H1 (cell line): ENCODE measurements around the gene BAD. TPM values are rescaled to one million over a fixed set of nuclear protein-coding genes. Genes with fewer than 3 reads are reported as not detected.

Experiments
- CTCF ChIA-PET: fragments of 300-600 bp; sonication (Branson Sonifier 250); formaldehyde crosslinking; loops from one replicate; lab custom pipeline; 2021; ENCODE audit not compliant: partially characterized antibody; lab: Charles Lee
- POLR2A ChIA-PET: fragments of 300-600 bp; sonication (Branson Sonifier 250); formaldehyde crosslinking; loops from one replicate; lab custom pipeline; 2021; ENCODE audit warnings: inconsistent platforms; ENCODE audit not compliant: partially characterized antibody; lab: Charles Lee
- DNase-seq, 2 experiments: peaks; one replicate each; pipeline versions ENCODE4 v3.0.0 to v3.0.0-alpha.2; 2010 to 2022; ENCODE audit warnings: low spot score in 2 of 2, low read depth in 1 of 2, mixed read lengths in 1 of 2
- FAIRE-seq: peaks from 2 replicates; lab custom pipeline; 2011; peaks lifted over from hg19 to GRCh38; lab: Jason Lieb, UNC
- H2AFZ ChIP-seq: 2 replicates; pipeline ENCODE4 v1.8.1; 2012; ENCODE audit warnings: low read length, inconsistent platforms
- H2AK5ac ChIP-seq: 2 replicates; pipeline ENCODE4 v1.6.1; 2013; ENCODE audit warnings: low read depth, low read length
- H2BK120ac ChIP-seq: replicated peaks from 2 replicates; pipeline ENCODE3; 2013; ENCODE audit warnings: low read depth, low read length, inconsistent platforms
- H2BK12ac ChIP-seq: 2 replicates; pipeline ENCODE4 v1.6.1; 2013; ENCODE audit warnings: low read depth, low read length
- H2BK15ac ChIP-seq: 2 replicates; pipeline ENCODE4 v1.6.1; 2013; ENCODE audit warnings: low read length
- H2BK20ac ChIP-seq: 2 replicates; pipeline ENCODE4 v1.6.1; 2013; ENCODE audit warnings: low read length
- H2BK5ac ChIP-seq: 2 replicates; pipeline ENCODE4 v1.6.1; 2013; ENCODE audit warnings: low read depth, low read length
- H3K14ac ChIP-seq: 2 replicates; pipeline ENCODE4 v1.6.1; 2013; ENCODE audit warnings: inconsistent platforms; ENCODE audit not compliant: insufficient read length
- H3K18ac ChIP-seq: 2 replicates; pipeline ENCODE4 v1.6.1; 2013; ENCODE audit warnings: low read length; ENCODE audit errors: extremely low read depth
- H3K23ac ChIP-seq: 2 replicates; pipeline ENCODE4 v1.6.1; 2013; ENCODE audit warnings: inconsistent platforms; ENCODE audit not compliant: insufficient read length
- H3K23me2 ChIP-seq: 2 replicates; pipeline ENCODE4 v1.6.1; 2013; ENCODE audit warnings: low read depth, low read length
- H3K27ac ChIP-seq: 2 replicates; pipeline ENCODE4 v1.6.1; 2011; ENCODE audit warnings: low read depth, low read length, inconsistent platforms
- H3K27me3 ChIP-seq, 4 experiments: replicated peaks in 1 of 4; 1 replicate in 1 of 4; 2 replicates in 3 of 4; pipeline versions ENCODE4 v1.6.1 to v1.8.1; 2011 to 2013; ENCODE audit warnings: low read length in 3 of 4, mild to moderate bottlenecking in 3 of 4, inconsistent platforms in 2 of 4, mixed read lengths in 2 of 4, moderate library complexity in 1 of 4; ENCODE audit not compliant: control insufficient read depth in 3 of 4, insufficient read depth in 3 of 4; ENCODE audit errors: extremely low read depth in 1 of 4
- H3K36me3 ChIP-seq, 4 experiments: 2 replicates each; pipeline versions ENCODE4 v1.6.1 to v1.8.1; 2011 to 2013; ENCODE audit warnings: mild to moderate bottlenecking in 4 of 4, low read length in 3 of 4, moderate library complexity in 2 of 4, control low read depth in 1 of 4, inconsistent platforms in 1 of 4; ENCODE audit not compliant: insufficient read depth in 4 of 4, control insufficient read depth in 2 of 4
- H3K4ac ChIP-seq: replicated peaks from 2 replicates; pipeline ENCODE3; 2013; ENCODE audit warnings: low read length, low read depth, mixed read lengths, inconsistent platforms; ENCODE audit not compliant: insufficient read length
- H3K4me1 ChIP-seq, 4 experiments: replicated peaks in 1 of 4; 1 replicate in 1 of 4; 2 replicates in 3 of 4; pipeline versions ENCODE4 v1.6.1 to v1.8.1; 2011 to 2013; ENCODE audit warnings: low read length in 3 of 4, inconsistent platforms in 2 of 4, mixed read lengths in 1 of 4; ENCODE audit not compliant: insufficient read depth in 4 of 4, control insufficient read depth in 3 of 4
- H3K4me2 ChIP-seq, 2 experiments: 2 replicates each; pipeline versions ENCODE4 v1.6.1 to v1.8.1; 2011 to 2013; ENCODE audit warnings: low read depth in 2 of 2, low read length in 2 of 2, control low read depth in 1 of 2, inconsistent platforms in 1 of 2, mild to moderate bottlenecking in 1 of 2; ENCODE audit not compliant: insufficient read depth in 1 of 2
- H3K4me3 ChIP-seq, 4 experiments: fragments of 200-600, 300-600 bp in 1 of 4; sonication (generic), shearing (Covaris generic), sonication (Bioruptor Twin) in 1 of 4; 2 replicates each; pipeline versions ENCODE4 v1.5.1 to v1.8.1; 2011 to 2016; ENCODE audit warnings: low read length in 4 of 4, low read depth in 3 of 4, control low read depth in 2 of 4, inconsistent platforms in 2 of 4, mild to moderate bottlenecking in 2 of 4, mixed read lengths in 1 of 4, moderate library complexity in 1 of 4; ENCODE audit not compliant: insufficient read depth in 2 of 4; ENCODE audit errors: extremely low read depth in 1 of 4
- H3K56ac ChIP-seq: replicated peaks from 2 replicates; pipeline ENCODE3; 2013; ENCODE audit warnings: low read depth, mild to moderate bottlenecking, mixed read lengths, low read length, inconsistent platforms; ENCODE audit not compliant: insufficient read length
- H3K79me1 ChIP-seq: 2 replicates; pipeline ENCODE4 v1.6.1; 2013; ENCODE audit warnings: low read depth, low read length, control low read depth
- H3K79me2 ChIP-seq, 2 experiments: 2 replicates each; pipeline versions ENCODE4 v1.6.1 to v1.8.1; 2012 to 2013; ENCODE audit warnings: low read length in 2 of 2, mild to moderate bottlenecking in 2 of 2, inconsistent platforms in 1 of 2; ENCODE audit not compliant: insufficient read depth in 2 of 2, control insufficient read depth in 1 of 2
- H3K9ac ChIP-seq, 4 experiments: replicated peaks in 1 of 4; 1 replicate in 1 of 4; 2 replicates in 3 of 4; pipeline versions ENCODE4 v1.6.1 to v1.8.1; 2011 to 2013; ENCODE audit warnings: low read depth in 3 of 4, low read length in 3 of 4, control low read depth in 2 of 4, mild to moderate bottlenecking in 2 of 4, moderate library complexity in 2 of 4, inconsistent platforms in 1 of 4; ENCODE audit errors: extremely low read depth in 1 of 4
- H3K9me3 ChIP-seq, 2 experiments: 2 replicates each; pipeline versions ENCODE4 v1.6.1 to v1.8.1; 2012 to 2013; ENCODE audit warnings: mild to moderate bottlenecking in 2 of 2, moderate library complexity in 2 of 2, control low read depth in 1 of 2, inconsistent platforms in 1 of 2, low read depth in 1 of 2, low read length in 1 of 2, mixed read lengths in 1 of 2; ENCODE audit not compliant: insufficient read depth in 2 of 2
- H4K20me1 ChIP-seq, 2 experiments: replicated peaks in 1 of 2; 2 replicates each; pipeline versions ENCODE3 to v1.8.1; 2011 to 2013; ENCODE audit warnings: inconsistent platforms in 2 of 2, low read length in 2 of 2, mild to moderate bottlenecking in 1 of 2; ENCODE audit not compliant: insufficient read depth in 2 of 2, control insufficient read depth in 1 of 2
- H4K5ac ChIP-seq: 2 replicates; pipeline ENCODE4 v1.6.1; 2013; ENCODE audit warnings: low read length, low read depth, mixed read lengths, inconsistent platforms; ENCODE audit not compliant: insufficient read length
- H4K8ac ChIP-seq: 2 replicates; pipeline ENCODE4 v1.8.0; 2013; ENCODE audit warnings: mild to moderate bottlenecking, moderate library complexity, low read length, inconsistent platforms; ENCODE audit not compliant: insufficient read depth; ENCODE audit errors: extremely low read depth
- H4K91ac ChIP-seq: replicated peaks from 2 replicates; pipeline ENCODE3; 2013; ENCODE audit warnings: low read length, mixed read lengths, inconsistent platforms; ENCODE audit not compliant: insufficient read length
- EZH2 ChIP-seq: fragments of 200-600 bp; sonication (generic); IDR thresholded peaks from 2 replicates; pipeline ENCODE4 v1.7.1; 2012; ENCODE audit warnings: low read depth, mild to moderate bottlenecking, moderate library complexity, low read length, inconsistent platforms; ENCODE audit not compliant: severe bottlenecking
- RAD21 ChIP-seq, 2 experiments: IDR thresholded peaks in 1 of 2; conservative IDR thresholded peaks in 1 of 2; 2 replicates each; pipeline ENCODE4 v1.6.1; 2011; ENCODE audit warnings: low read depth in 2 of 2, low read length in 2 of 2, improper control_type of control experiment in 1 of 2, inconsistent platforms in 1 of 2, mild to moderate bottlenecking in 1 of 2, moderate library complexity in 1 of 2
- RFX5 ChIP-seq: IDR thresholded peaks from 2 replicates; pipeline ENCODE4 v1.6.1; 2011; ENCODE audit warnings: low read depth, low read length, improper control_type of control experiment, borderline replicate concordance
- SIN3A ChIP-seq, 2 experiments: IDR thresholded peaks in 1 of 2; conservative IDR thresholded peaks in 1 of 2; 2 replicates each; pipeline ENCODE4 v1.6.1; 2011 to 2012; ENCODE audit warnings: low read length in 2 of 2, improper control_type of control experiment in 1 of 2, low read depth in 1 of 2, mild to moderate bottlenecking in 1 of 2
- SIX5 ChIP-seq: IDR thresholded peaks from 2 replicates; pipeline ENCODE4 v1.6.1; 2011; ENCODE audit warnings: mild to moderate bottlenecking, low read depth, low read length
- SP1 ChIP-seq: IDR thresholded peaks from 2 replicates; pipeline ENCODE4 v1.6.1; 2011; ENCODE audit warnings: low read depth, low read length
- TEAD4 ChIP-seq: IDR thresholded peaks from 2 replicates; pipeline ENCODE4 v1.6.1; 2012; ENCODE audit warnings: low read depth, low read length, inconsistent platforms, mixed read lengths
- WGBS, 2 experiments: shearing (Covaris generic) in 1 of 2; methylation state at CpG; one replicate each; pipeline versions ENCODE4 v1.1.6 to v1.1.7; 2013 to 2015; ENCODE audit warnings: low lambda C conversion rate in 2 of 2, mixed read lengths in 2 of 2, inconsistent platforms in 1 of 2, low coverage in 1 of 2, missing lambda C conversion rate in 1 of 2; ENCODE audit not compliant: insufficient replicate concordance in 2 of 2, insufficient coverage in 1 of 2, insufficient read length in 1 of 2; ENCODE audit errors: extremely low coverage in 1 of 2, missing lambda C conversion rate in 1 of 2; 5-methylcytosine and 5-hydroxymethylcytosine counted together
- polyA plus RNA-seq, 7 experiments: library from polyadenylated mRNA; depleted of rRNA in 3 of 7; stranded (reverse) in 5 of 7; unstranded in 2 of 7; fragments of >200 nt in 5 of 7; fragments of 200-250 nt in 2 of 7; gene quantifications; 1 replicate in 5 of 7; 2 replicates in 1 of 7; 4 replicates in 1 of 7; pipeline versions ENCODE4 v1.2.1 to v1.2.3, GENCODE V29; 2011 to 2013; ENCODE audit warnings: missing spikeins in 2 of 7, mixed read lengths in 2 of 7
- total RNA-seq: library from RNA; stranded (reverse); fragmentation: NEBNext Ultra II Directional; extraction: Animal tissue kit (Norgen Biotek cat#: 25700); gene quantifications from 2 replicates; pipeline ENCODE4 v1.2.1, GENCODE V29; 2021
- TF ChIP-seq, protein P1 (sequence below): IDR thresholded peaks from 2 replicates; pipeline ENCODE4 v1.6.1; 2011; ENCODE audit warnings: low read length, improper control_type of control experiment

The BAD gene
- total and polyA plus RNA-seq, 2 of the 8 experiments (the other 6 are each of a cell fraction or from before 2014, with no cell fraction given): 23.1 to 33.7 TPM

- FAIRE-seq: no peak
- DNase-seq: no peak
- peak overlapping the region; percentile 18 for H2BK120ac ChIP-seq
- H3K27me3 ChIP-seq: no peaks in the 10 kb centered on the region
- peak overlapping the region; percentile 61 for H3K27ac ChIP-seq
- 4% methylated on average over 29 of the region's 46 CpGs; no CpG with 5 or more reads in 1 of the 2 experiments for WGBS, 2 experiments
- H3K79me1 ChIP-seq: peaks cover 6% of the 10 kb centered on the region
- H4K20me1 ChIP-seq: peaks cover 0 to 13% of the 10 kb centered on the region in 2 experiments
- peak overlapping the region; percentile 66 to 74 (median 71) for H3K9ac ChIP-seq
- CTCF ChIA-PET: interaction anchor here (1.0 to 10.0 kb wide), 11 partner anchors 8 to 111 kb away, joined by 3 to 102 read pairs (median 7); partner anchors contain the start of genes CATSPERZ, ESRRA, FERMT3 and NUDT22
- peak overlapping the region; percentile 63 for H3K4ac ChIP-seq
- peaks cover 6 to 21% of the 10 kb centered on the region in 2 experiments; a peak in 3 of 4 replicates for H3K79me2 ChIP-seq
- H4K8ac ChIP-seq: peak overlapping the region; percentile 75
- no peak overlapping the region for H3K23ac ChIP-seq
- H3K4me1 ChIP-seq: peaks cover 0 to 48% (median 35%) of the 10 kb centered on the region in 4 experiments; a peak in 6 of 7 replicates
- no peak overlapping the region for H2AFZ ChIP-seq
- peaks cover 0 to 17% (median 4%) of the 10 kb centered on the region in 4 experiments; a peak in 4 of 8 replicates for H3K36me3 ChIP-seq
- peak overlapping the region; percentile 56 to 99 (median 90) for H3K4me3 ChIP-seq
- H3K9me3 ChIP-seq: no peaks in the 10 kb centered on the region
- peak overlapping the region; percentile 67; the same call in 1 of the 2 replicates for H2AK5ac ChIP-seq
- peak overlapping the region; percentile 78 for H3K18ac ChIP-seq
- peak overlapping the region; percentile 79 for H4K91ac ChIP-seq
- peak overlapping the region; percentile 90; the same call in 1 of the 2 replicates for H2BK5ac ChIP-seq
- peak overlapping the region; percentile 70 for H4K5ac ChIP-seq
- no peak overlapping the region for H3K14ac ChIP-seq
- H2BK12ac ChIP-seq: peak overlapping the region; percentile 84; the same call in 1 of the 2 replicates
- peak overlapping the region; percentile 92; the same call in 1 of the 2 replicates for H2BK15ac ChIP-seq
- peaks cover 17% of the 10 kb centered on the region for H3K23me2 ChIP-seq
- no peak overlapping the region for H2BK20ac ChIP-seq
- peak overlapping the region; percentile 71 to 73 for H3K4me2 ChIP-seq
- H3K56ac ChIP-seq: peak overlapping the region; percentile 95
- POLR2A ChIA-PET: interaction anchor here (0.6 to 13.1 kb wide), 19 partner anchors 9 to 366 kb away, joined by 3 to 352 read pairs (median 6); partner anchors contain the start of genes BAD, DNAJC4, FERMT3 and GPR137
- TF ChIP-seq, protein P1, sequence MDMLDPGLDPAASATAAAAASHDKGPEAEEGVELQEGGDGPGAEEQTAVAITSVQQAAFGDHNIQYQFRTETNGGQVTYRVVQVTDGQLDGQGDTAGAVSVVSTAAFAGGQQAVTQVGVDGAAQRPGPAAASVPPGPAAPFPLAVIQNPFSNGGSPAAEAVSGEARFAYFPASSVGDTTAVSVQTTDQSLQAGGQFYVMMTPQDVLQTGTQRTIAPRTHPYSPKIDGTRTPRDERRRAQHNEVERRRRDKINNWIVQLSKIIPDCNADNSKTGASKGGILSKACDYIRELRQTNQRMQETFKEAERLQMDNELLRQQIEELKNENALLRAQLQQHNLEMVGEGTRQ: no peak
- no peak for TF ChIP-seq RFX5
- no peak for TF ChIP-seq RAD21 (IDR thresholded peaks at IDR 0.05 in 1 of 2, conservative IDR thresholded peaks at IDR 0.05 in 1 of 2; ENCODE audit: low read depth in 2 of 2, low read length in 2 of 2)
- no peak for TF ChIP-seq SIX5
- 0 out of 4 replicates have a peak, but pooled peaks of 1 of the 2 experiments have one; percentile 32 for TF ChIP-seq SIN3A (conservative IDR thresholded peaks at IDR 0.05 in 1 of 2, IDR thresholded peaks at IDR 0.05 in 1 of 2; ENCODE audit: low read depth in 1 of 2, low read length in 2 of 2)
- TF ChIP-seq SP1: no peak
- TF ChIP-seq TEAD4: 0 out of 2 replicates have a peak, but pooled peaks have one; percentile 2
- no peak for TF ChIP-seq EZH2
Observed at GRCh38 chr11:64245797-64246620, 38.5 kb downstream of the BAD start.
